Lower leg skin (tissue), 4 donors: ENCODE results near the gene MMRN2. TPM values are rescaled to one million over a fixed set of nuclear protein-coding genes. Genes with fewer than 3 reads are reported as not detected.

Experiments
- DNase-seq, 2 donors: peaks; one replicate each; pipeline ENCODE4 v3.0.0-alpha.2; 2019; ENCODE audit warnings: low spot score in 2 of 2
- H3K4me3 ChIP-seq: fragments of 200-600 bp; sonication (generic); 2 replicates; pipeline ENCODE4 v1.5.1; 2017; ENCODE audit warnings: mild to moderate bottlenecking, low read depth; ENCODE audit not compliant: poor library complexity, severe bottlenecking
- CTCF ChIP-seq, 3 donors: fragments of 450-650 bp; IDR thresholded peaks; one replicate each; pipeline ENCODE4 v1.5.1; 2016; ENCODE audit warnings: antibody characterized with exemption in 3 of 3, mild to moderate bottlenecking in 3 of 3, moderate library complexity in 2 of 3
- POLR2A ChIP-seq, 2 donors: fragments of 450-650 bp; IDR thresholded peaks; one replicate each; pipeline ENCODE4 v1.6.1; 2016 to 2017; ENCODE audit warnings: antibody characterized with exemption in 2 of 2, mild to moderate bottlenecking in 1 of 2, moderate library complexity in 1 of 2
- WGBS, 2 donors: methylation state at CpG; one replicate each; pipeline ENCODE4 v1.1.5; 2018; 5-methylcytosine and 5-hydroxymethylcytosine counted together
- intact Hi-C: fragments of 100-400 bp; cut with DNase I; formaldehyde crosslinking; loops from one replicate; pipeline ENCODE4 v1.15.0; 2023; ENCODE audit warnings: low total_unique reads
- total RNA-seq, 4 donors: library from RNA; depleted of rRNA; stranded (reverse); fragments of >200 nt; gene quantifications; one replicate each; pipeline ENCODE4 v1.1.0, GENCODE V29; 2016

MMRN2 gene
- total RNA-seq, 4 donors from 2014 or later = 24.5 to 50.8 (median 40.2) TPM

DNA sequence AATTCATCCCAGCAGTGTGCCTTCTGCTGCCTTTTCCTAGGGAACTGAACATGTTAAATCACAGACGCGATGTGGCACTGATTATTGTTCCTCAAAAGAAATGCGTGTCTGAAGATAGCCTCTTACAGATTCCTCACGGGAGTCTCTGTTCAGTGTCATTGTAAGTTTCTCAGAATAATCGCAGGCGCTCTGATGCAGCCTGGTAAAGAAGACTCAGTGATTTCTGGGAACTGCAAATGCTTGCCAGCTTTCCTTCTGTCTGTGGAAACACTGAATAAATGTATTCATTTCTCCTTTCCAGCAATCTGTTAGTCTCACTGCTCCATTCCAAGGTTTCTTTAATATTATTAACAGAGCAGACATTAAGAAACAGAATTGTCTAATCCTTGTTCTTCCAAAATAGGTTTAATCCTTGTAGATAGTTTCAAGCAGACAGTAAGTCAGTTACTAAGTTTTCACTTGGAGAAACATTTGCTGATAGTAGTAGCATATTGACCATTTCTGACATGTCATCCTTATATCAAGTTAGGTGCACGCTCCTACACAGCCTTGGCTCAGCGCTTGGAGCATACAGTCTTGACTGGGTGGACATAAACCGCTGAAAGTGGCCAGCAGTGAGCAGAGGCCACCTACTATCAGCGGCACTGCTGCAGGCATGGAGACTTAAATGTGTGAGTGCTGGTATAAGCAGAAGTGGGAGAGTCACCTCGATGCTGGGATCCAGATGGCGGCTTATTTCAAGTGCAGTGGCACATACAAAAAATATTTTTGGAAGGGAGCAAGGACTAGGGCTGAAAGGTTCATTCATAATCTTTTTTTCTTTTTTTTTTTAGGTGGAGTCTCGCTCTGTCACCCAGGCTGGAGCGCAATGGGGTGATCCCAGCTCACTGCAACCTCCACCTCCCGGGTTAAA is 27.7 kb downstream of the MMRN2 start:
- no peak for DNase-seq
- intact Hi-C loops = no loop called here
- 86 to 87% methylated on average over 15 of the region's 15 CpGs for WGBS, 2 donors
- H3K4me3 ChIP-seq = no peak overlapping the region
- TF ChIP-seq POLR2A (IDR thresholded peaks at IDR 0.05) = no peak
- TF ChIP-seq CTCF (IDR thresholded peaks at IDR 0.05) = no peak

GRCh38 chr10:86922553-86922961 is 34.9 kb downstream of the MMRN2 start:
- TF ChIP-seq CTCF (IDR thresholded peaks at IDR 0.05) = no peak
- TF ChIP-seq POLR2A (IDR thresholded peaks at IDR 0.05) = no peak
- no peak overlapping the region for H3K4me3 ChIP-seq
- intact Hi-C loops = no loop called here
- WGBS, 2 donors = 60 to 66% methylated on average over 9 of the region's 9 CpGs
- no peak for DNase-seq

DNA sequence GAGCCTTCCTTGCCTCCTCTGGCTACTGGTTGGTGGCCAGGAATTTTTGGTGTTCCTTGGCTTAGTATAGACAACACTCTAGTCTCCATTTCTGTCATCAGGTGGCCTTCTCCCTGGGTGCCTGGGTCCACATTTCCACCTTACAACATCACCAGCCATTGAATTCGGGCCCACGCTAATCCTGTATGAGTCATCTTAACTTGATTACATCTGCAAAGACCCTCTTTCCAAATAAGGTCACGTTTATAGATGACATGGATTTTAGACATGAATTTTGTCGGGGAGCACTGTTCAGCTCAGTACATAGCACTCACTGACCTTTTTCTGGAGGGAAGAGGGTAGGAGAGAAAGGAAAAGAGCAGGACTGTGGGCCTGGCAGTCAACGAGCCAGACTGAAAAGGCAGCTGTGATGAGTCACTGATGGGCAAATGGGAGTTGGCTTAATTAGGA is 39.4 kb downstream of the MMRN2 start:
- TF ChIP-seq POLR2A (IDR thresholded peaks at IDR 0.05) (no peak), CTCF (IDR thresholded peaks at IDR 0.05) (no peak)
- intact Hi-C loops = no loop called here
- WGBS, 2 donors = 37 to 43% methylated on average over 5 of the region's 5 CpGs
- H3K4me3 ChIP-seq = no peak overlapping the region
- no peak for DNase-seq

DNA sequence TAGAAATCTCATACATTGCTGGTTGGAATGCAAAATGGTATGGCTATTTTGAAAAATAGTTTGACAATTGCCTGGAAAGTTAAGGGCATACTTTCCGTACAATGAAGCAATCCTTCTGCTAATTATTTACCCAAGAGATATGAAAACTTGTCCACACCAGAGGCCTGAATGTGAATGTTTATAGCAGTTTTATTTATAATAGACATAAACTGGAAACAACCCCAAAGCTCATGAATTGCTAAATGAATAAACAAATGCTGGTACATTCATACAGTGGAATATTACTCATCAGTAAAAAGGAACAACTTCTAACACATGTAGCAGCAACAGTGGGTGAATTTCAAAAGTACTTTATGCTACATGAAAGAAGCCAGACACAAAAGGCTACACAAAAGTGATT is 42.7 kb downstream of the MMRN2 start:
- no peak for DNase-seq
- 89 to 98% methylated on average over 1 of the region's 1 CpG for WGBS, 2 donors
- TF ChIP-seq POLR2A (IDR thresholded peaks at IDR 0.05) (no peak), CTCF (IDR thresholded peaks at IDR 0.05) (no peak)
- no peak overlapping the region for H3K4me3 ChIP-seq
- intact Hi-C loops = no loop called here

DNA sequence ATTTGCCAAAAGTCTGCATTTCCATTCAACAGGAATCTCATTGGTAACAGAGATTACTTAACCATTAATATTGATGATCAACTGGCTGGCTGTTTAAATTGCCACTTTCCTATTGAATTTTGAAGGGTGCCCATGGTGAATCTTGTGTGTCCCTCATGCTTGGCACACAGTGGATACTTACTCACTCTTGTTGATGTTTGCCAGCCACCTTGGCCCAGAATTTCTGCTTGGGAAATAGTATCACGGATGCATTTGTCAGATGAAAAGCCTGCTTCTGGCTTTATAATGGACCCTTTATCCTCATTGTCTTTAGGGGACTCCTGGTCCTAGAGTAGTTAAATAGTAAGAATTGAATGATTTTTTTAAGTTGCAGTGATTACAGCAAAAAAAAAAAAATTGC is 52.0 kb downstream of the MMRN2 start:
- intact Hi-C loops = no loop called here

More for the DNA sequence above, 52.0 kb downstream of the MMRN2 start:
- H3K4me3 ChIP-seq = no peak overlapping the region
- DNase-seq = no peak
- TF ChIP-seq POLR2A (IDR thresholded peaks at IDR 0.05) (no peak), CTCF (IDR thresholded peaks at IDR 0.05) (no peak)
- WGBS, 2 donors = 68 to 72% methylated on average over 1 of the region's 1 CpG
